Skeletal muscle cell (primary cell): Measurements from ENCODE around the gene SLC66A3.
"Not testable (repeated sequence)": the region's sequence is repeated elsewhere in the genome, so short reads cannot be mapped to it uniquely, and the experiment has no call there.

Experiments used
- DNase-seq: peaks from one replicate; pipeline ENCODE4 v3.0.0-alpha.2; 2010; ENCODE audit warnings: low read depth
- H3K4me3 ChIP-seq: 2 replicates; pipeline ENCODE4 v1.5.1; 2011; ENCODE audit warnings: low read depth, mild to moderate bottlenecking, control low read depth, low read length, moderate library complexity

The SLC66A3 gene

DNA sequence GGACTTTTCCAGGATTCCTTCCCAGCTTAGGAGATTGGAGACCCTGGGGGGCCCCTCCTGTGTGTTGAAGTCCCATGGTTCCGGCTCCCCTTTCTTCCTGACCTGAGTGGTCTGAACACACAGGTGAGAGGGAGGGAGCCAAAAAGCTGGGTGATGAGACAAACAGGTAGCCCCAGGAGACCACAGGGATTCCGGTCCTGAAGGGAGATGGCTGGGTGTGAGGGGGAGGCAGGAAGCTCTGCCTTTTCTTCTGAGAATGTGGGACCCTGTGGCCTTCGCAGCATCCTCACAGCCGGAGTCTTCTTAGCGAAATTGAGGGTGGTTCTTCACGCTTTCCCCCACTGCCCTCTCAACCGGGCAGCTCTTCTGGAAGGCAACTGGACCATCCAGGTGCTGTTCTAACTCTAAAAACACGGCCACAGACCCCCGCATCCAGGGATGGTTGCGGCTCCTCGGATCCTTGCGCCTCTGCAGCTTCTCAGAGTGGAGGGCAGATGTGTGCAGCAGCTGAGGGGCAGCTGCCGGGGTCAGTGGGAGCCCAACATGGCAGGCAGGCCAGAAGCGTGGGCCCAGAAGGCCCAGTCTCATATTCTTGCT lies 4.4 kb downstream of the SLC66A3 start:
- DNase-seq = no peak
- H3K4me3 ChIP-seq = no peak overlapping the region

GRCh38 chr2:11160256-11160655 lies 5.0 kb downstream of the SLC66A3 start:
- no peak overlapping the region for H3K4me3 ChIP-seq
- no peak for DNase-seq

GRCh38 chr2:11160731-11161455 lies 5.6 kb downstream of the SLC66A3 start:
- no peak overlapping the region for H3K4me3 ChIP-seq

GRCh38 chr2:11161747-11162146 lies 6.5 kb downstream of the SLC66A3 start:
- no peak for DNase-seq
- no peak overlapping the region for H3K4me3 ChIP-seq

More at GRCh38 chr2:11160731-11161455, 5.6 kb downstream of the SLC66A3 start:
- no peak for DNase-seq

DNA sequence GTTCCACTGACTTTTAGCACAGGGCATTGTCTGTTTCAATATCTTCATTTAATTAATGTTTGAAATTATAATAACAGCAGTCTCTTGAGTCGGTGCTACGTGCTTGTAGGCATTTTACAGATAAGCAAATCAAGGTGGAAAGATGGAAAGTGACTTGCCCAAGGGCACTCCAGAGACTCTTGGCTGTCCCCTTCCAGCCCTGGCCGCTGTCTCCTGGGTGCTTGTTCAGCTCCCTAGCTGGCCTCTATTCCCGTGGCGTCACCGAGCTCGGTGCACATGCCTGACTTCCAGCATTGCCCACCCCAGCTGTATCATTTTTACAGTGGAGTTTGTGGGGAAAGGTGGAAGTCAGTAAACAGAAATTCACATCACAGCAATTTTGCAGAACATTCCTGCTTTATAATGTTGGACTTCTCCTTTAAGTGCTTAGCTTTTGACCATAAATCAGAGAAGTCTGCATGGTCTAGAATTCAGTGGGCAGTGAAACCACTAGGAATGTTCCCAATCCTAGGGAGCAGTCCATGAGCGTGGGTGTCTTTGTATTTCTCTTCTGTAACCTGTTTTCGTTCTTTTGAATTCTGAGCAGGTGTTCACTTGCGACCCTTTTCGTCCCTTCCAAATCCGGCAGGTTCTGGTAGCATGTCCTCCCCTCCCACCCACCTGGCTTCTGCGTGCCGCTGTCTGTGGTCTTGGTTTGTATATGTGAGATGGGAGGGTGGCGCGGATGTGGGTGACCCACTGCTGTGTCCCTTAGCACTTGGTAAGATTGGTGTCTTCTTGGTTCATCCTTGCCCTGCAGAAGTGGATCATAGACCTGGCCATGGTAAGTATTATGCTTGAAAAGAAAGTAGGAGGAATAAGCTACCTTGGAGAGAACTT lies 8.4 kb downstream of the SLC66A3 start:
- no peak for DNase-seq
- H3K4me3 ChIP-seq = no peak overlapping the region

GRCh38 chr2:11165046-11165445 lies 9.8 kb downstream of the SLC66A3 start:
- DNase-seq, H3K4me3 ChIP-seq: not testable (repeated sequence)

DNA sequence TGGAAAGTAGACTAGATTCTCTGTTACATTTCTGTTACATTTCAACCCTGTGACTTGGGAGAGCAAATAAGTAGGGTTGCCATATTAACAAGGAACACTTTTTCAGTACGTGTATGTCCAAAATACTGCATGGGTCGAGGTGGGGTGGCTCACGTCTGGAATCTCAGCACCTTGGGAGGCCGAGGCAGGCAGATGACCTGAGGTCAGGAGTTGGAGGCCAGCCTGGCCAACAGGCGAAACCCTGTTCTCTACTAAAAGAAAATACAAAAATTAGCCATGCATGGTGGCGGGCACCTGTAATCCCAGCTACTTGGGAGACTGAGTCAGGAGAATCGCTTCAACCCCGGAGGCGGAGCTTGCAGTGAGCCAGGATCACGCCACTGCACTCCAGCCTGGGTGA lies 11.2 kb downstream of the SLC66A3 start:
- no peak overlapping the region for H3K4me3 ChIP-seq
- DNase-seq = no peak

DNA sequence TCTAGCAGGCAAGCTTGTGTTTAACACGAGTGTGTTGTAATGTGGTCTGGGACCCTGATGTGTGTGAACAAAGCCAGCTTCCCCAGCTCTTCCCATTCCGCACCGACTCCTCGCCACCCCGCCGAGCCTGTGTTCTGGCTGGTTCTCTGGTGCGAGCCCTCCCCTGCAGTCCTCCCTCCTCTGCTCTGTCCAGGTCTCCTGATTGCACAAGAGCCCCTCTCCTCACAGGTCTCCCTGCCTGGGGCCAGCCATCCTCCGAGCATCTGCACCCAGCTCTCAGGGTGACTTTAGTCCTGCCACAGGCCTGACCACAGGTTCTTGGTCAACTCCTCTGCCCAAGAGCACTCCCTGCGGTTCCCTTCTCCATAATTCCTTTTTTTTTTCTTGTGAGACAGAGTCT lies 13.2 kb downstream of the SLC66A3 start:
- DNase-seq = no peak
- H3K4me3 ChIP-seq = no peak overlapping the region

DNA sequence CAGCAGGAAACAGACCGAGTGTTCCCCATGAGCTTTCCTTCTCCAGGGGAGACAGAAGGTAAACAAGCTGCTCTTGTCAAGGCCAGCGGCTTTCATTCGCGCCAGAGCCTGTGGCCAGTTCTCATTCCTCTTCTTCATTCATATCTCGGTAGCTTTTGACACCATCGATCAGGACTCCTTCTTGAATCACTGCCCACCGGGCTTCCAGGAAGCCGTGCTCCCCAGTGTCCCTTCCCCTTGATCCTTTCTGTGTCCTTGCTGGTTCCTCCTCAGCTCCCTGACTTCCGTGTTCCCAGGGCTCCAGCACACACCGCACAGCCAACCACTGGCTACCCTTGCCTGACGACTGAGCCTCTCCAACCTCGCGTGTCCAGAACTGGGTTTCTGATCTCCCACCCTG lies 14.1 kb downstream of the SLC66A3 start:
- no peak overlapping the region for H3K4me3 ChIP-seq
- no peak for DNase-seq

DNA sequence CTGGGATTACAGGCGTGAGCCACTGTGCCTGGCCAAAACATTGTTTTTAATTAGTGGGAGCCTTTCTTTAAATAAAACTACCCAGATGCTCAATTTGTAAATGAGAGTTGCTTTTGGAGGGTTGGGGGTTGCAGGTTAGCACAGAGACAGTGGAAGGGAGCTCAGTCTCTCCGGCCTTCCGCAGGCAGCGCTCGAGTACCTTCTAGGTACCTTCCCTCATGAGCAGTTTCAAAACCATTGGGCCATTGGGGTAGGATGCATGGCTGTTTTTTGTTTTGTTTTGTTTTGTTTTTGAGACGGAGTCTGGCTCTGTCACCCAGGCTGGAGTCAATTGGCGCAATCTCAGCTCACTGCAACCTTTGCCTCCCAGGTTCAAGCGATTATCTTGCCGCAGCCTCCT lies 19.0 kb downstream of the SLC66A3 start:
- no peak overlapping the region for H3K4me3 ChIP-seq
- no peak for DNase-seq

- peak; percentile 23 for DNase-seq
Observed at GRCh38 chr2:11175293-11175795, 20.1 kb downstream of the SLC66A3 start.

DNA sequence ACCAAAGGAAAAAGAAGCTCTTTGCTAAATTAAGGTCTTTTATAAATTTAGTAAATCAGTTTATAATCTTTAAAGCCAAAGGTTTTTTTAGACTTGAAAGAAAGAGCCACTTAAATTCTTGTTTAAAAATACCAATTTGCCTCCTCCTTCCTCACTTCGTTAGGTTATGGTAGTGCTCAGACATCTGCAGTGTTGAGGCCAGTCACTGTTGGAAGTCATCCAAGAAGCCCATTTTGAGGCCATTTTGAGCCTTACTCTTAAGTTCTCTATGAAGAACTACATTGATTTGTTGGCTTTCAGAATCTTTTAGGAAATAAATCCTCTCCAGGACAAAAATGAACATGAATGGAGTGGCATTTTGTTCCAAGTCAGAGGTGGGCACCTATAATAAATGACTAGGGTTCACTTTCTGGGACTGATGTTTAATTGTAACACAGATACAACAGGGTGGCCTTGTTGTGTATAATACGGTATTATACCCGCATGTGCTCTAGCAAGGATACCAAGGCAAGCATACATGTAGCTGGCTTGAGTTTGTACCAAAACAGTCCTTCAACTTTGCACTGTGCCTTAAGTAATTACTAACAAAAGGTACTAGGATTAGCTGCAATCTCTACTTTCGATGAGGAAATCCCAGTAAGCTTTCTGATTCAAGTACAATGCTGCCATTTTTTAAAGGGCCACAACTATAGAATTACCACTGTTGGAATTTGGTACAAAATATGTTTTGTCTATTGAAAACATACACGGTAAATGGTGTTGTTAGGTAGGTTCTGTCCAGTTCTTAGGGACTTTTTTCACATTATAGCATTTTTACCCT lies 22.8 kb downstream of the SLC66A3 start:
- no peak overlapping the region for H3K4me3 ChIP-seq
- no peak for DNase-seq

More at GRCh38 chr2:11175293-11175795, 20.1 kb downstream of the SLC66A3 start:
- H3K4me3 ChIP-seq = no peak overlapping the region

DNA sequence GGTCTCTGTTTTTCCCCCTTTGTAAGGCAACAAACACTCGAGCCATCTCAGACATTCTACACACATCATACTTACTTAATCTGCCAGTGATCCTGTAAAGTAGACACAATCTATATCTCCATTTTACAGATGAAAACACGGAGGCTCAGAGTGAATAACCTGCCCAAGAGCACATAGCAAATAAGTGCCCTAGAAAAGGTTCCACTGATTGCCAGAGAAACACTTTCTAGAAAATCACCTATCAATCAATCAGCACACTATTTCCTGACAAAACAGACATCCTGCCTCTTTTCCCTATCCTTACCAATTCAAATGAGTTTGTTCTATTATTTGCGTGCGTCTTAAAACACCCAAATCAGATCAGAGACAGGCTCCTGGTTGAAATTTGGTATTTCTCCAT lies 23.9 kb downstream of the SLC66A3 start:
- DNase-seq = no peak
- H3K4me3 ChIP-seq = no peak overlapping the region

DNA sequence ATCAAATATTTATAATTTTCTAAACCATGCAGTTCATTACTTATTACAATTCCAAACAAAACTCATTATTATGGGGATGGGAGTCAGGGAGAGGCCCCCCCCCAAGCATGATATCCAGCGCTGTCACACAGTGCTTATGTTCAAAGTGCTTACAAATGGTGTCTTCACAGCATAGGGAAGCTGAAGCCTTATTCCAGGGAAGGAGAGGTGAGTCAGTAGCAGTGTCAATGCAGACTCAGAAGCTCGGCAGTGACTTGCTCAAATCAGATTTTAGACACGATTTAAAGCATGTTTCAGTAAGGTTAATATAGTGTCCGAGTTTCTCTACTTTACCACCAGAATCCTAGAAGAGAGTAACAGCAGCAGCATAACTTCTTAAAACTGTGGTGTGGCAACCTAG lies 24.6 kb downstream of the SLC66A3 start:
- no peak overlapping the region for H3K4me3 ChIP-seq
- no peak for DNase-seq

GRCh38 chr2:11180653-11181052 lies 25.4 kb downstream of the SLC66A3 start:
- no peak for DNase-seq
- no peak overlapping the region for H3K4me3 ChIP-seq

- no peak overlapping the region for H3K4me3 ChIP-seq
- no peak for DNase-seq
Observed at GRCh38 chr2:11182951-11183350, 27.7 kb downstream of the SLC66A3 start.

- H3K4me3 ChIP-seq = no peak overlapping the region
- no peak for DNase-seq
Observed at GRCh38 chr2:11186145-11186544, 30.9 kb downstream of the SLC66A3 start.

GRCh38 chr2:11187083-11187619 lies 31.9 kb downstream of the SLC66A3 start:
- H3K4me3 ChIP-seq = no peak overlapping the region
- peak; percentile 32 for DNase-seq

GRCh38 chr2:11187731-11188130 lies 32.5 kb downstream of the SLC66A3 start:
- no peak for DNase-seq
- no peak overlapping the region for H3K4me3 ChIP-seq
